Hepatocyte (in vitro differentiated cells): ENCODE results near the gene CUX1.
"Not testable (repeated sequence)": the region's sequence is repeated elsewhere in the genome, so short reads cannot be mapped to it uniquely, and the experiment has no call there.

Source experiments
- EZH2 ChIP-seq: fragments of 200-600 bp; sonication (generic); IDR thresholded peaks from 2 replicates; pipeline ENCODE4 v1.6.1; 2016; ENCODE audit warnings: antibody characterized with exemption, mild to moderate bottlenecking, borderline replicate concordance
- TF ChIP-seq, protein P1 (sequence below): fragments of 200-600 bp; sonication (generic); IDR thresholded peaks from 2 replicates; pipeline ENCODE4 v1.5.1; 2016; ENCODE audit warnings: antibody characterized with exemption, mild to moderate bottlenecking; ENCODE audit not compliant: poor library complexity

DNA sequence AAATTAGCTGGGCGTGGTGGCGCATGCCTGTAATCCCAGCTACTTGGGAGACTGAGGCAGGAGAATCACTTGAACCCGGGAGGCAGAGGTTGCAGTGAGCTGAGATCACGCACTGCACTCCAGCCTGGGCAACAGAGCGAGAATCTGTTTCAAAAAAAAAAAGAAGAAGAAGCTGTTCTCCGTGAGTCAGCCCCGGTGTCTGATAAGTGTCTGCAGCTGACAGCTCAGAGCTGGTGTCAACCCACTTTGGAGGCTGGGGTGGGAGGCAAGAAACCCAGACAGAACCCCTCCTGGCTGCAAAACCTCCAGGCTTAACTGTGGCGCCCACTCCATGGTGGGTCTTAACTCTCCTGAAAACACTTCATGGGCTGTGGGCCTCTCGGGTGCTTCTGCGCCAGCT lies 170.6 kb downstream of the CUX1 start:
- not testable (repeated sequence) for TF ChIP-seq EZH2
- TF ChIP-seq, protein P1, sequence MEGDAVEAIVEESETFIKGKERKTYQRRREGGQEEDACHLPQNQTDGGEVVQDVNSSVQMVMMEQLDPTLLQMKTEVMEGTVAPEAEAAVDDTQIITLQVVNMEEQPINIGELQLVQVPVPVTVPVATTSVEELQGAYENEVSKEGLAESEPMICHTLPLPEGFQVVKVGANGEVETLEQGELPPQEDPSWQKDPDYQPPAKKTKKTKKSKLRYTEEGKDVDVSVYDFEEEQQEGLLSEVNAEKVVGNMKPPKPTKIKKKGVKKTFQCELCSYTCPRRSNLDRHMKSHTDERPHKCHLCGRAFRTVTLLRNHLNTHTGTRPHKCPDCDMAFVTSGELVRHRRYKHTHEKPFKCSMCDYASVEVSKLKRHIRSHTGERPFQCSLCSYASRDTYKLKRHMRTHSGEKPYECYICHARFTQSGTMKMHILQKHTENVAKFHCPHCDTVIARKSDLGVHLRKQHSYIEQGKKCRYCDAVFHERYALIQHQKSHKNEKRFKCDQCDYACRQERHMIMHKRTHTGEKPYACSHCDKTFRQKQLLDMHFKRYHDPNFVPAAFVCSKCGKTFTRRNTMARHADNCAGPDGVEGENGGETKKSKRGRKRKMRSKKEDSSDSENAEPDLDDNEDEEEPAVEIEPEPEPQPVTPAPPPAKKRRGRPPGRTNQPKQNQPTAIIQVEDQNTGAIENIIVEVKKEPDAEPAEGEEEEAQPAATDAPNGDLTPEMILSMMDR: not testable (repeated sequence)
